WTC11 (cell line): Measurements from ENCODE around the gene RXRB.

Source experiments
- ATF6 ChIP-seq: sonication (generic); formaldehyde crosslinking; IDR thresholded peaks from 2 replicates; pipeline ENCODE4 v1.8.1; 2023; ENCODE audit warnings: mild to moderate bottlenecking, missing genetic modification reagents
- CTCF ChIP-seq: fragments of 200-600 bp; IDR thresholded peaks from 2 replicates; pipeline ENCODE4 v1.8.0; 2022; ENCODE audit warnings: antibody characterized with exemption
- HMGXB4 ChIP-seq: sonication (generic); formaldehyde crosslinking; IDR thresholded peaks from 2 replicates; pipeline ENCODE4 v1.8.1; 2023; ENCODE audit warnings: mild to moderate bottlenecking, moderate library complexity, missing genetic modification reagents
- MAX ChIP-seq: sonication (generic); formaldehyde crosslinking; IDR thresholded peaks from 2 replicates; pipeline ENCODE4 v1.8.0; 2022; ENCODE audit warnings: mild to moderate bottlenecking, missing genetic modification reagents
- RORB ChIP-seq: fragments of 250-450 bp; sonication (Bioruptor Pico); IDR thresholded peaks from 2 replicates; pipeline ENCODE4 v1.9.0; 2021; ENCODE audit warnings: mild to moderate bottlenecking

GRCh38 chr6:33166363-33166762 lies 34.1 kb downstream of the RXRB start:
- TF ChIP-seq MAX (no peak), HMGXB4 (CRISPR knock-in tag) (no peak), CTCF (no peak), RORB (CRISPR knock-in tag) (no peak), ATF6 (no peak)
